ENCODE data around the gene SMIM35.
"Not testable (repeated sequence)": the region's sequence is repeated elsewhere in the genome, so short reads cannot be mapped to it uniquely, and the experiment has no call there.

The SMIM35 gene

DNA sequence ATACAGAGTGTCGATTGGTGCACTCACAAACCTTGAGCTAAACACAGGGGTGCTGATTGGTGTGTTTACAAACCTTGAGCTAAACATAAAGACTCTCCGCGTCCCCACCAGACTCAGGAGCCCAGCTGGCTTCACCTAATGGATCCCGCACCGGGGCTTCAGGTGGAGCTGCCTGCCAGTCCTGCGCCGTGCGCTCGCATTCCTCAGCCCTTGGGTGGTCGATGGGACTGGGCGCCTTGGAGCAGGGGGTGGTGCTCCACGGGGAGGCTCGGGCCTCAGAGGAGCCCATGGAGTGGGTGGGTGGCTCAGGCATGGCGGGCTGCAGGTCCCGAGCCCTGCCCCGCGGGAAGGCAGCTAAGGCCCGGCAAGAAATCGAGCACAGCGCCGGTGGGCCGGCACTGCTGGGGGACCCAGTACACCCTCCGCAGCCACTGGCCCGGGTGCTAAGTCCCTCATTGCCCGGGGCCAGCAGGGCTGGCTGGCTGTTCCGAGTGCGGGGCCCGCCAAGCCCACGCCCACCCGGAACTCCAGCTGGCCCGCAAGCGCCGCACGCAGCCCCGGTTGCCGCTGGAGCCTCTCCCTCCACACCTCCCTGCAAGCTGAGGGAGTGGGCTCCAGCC lies 108.4 kb downstream of the SMIM35 start:
- DNase-seq, result not testable (repeated sequence)

GRCh38 chr11:117977612-117978264 lies 109.0 kb downstream of the SMIM35 start:
- DNase-seq, result not testable (repeated sequence)

GRCh38 chr11:117977029-117977428 lies 109.7 kb downstream of the SMIM35 start:
- DNase-seq, result no peak

DNA sequence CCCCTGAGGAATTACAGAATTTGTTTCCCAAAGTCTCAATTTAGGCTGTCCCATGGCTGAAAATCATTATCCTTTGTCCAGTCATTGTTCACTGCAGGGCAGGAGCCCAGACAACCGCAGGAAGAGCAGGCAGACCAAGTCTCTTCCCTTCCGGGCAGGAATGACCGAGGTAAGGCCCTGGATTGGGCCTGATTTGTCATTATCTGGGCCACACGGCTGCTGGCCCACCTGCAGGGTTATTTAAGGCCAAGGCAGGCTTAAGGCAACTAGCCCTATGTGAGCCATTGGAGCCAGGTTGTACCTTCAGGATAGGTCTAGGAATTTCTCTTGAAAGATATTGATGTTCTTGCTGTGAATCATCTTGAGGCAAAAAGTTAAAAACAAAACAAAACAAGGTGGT lies 110.3 kb downstream of the SMIM35 start:
- no peak for DNase-seq

GRCh38 chr11:117973503-117973860 lies 113.3 kb downstream of the SMIM35 start:
- DNase-seq, result no peak

- no peak for DNase-seq
Measured at GRCh38 chr11:117972629-117973502, 113.9 kb downstream of the SMIM35 start.

GRCh38 chr11:117972044-117972443 lies 114.7 kb downstream of the SMIM35 start:
- no peak for DNase-seq

DNA sequence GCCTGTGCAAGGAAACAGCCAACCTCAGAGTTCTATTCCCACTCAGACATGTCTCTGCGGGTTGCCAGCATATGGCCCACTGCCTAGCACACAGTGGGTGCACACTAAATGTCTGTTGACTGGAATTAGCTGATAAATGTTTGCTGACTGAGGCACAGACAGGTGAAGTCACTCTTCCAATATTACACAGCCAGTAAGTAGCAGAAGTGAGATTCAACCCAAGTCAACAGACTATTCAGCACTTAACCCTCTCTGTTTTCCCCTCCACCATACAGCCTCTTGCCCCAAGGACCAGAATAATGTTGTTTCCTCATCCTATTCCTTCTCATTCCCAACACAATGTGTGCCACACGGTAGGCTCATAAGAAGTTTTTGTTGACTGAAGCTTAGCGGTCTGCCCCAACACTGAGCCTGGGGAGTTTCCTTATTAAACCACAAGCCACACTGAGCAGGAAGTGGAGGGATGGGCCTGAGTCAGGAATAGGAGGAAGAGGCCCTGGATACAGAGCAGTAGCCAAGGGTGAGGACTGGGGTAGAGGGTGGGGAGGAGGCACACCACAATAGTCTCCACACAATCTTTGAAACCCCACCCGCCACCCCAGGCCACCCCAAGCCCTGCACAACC lies 116.3 kb downstream of the SMIM35 start:
- peak; percentile 51 for DNase-seq

DNA sequence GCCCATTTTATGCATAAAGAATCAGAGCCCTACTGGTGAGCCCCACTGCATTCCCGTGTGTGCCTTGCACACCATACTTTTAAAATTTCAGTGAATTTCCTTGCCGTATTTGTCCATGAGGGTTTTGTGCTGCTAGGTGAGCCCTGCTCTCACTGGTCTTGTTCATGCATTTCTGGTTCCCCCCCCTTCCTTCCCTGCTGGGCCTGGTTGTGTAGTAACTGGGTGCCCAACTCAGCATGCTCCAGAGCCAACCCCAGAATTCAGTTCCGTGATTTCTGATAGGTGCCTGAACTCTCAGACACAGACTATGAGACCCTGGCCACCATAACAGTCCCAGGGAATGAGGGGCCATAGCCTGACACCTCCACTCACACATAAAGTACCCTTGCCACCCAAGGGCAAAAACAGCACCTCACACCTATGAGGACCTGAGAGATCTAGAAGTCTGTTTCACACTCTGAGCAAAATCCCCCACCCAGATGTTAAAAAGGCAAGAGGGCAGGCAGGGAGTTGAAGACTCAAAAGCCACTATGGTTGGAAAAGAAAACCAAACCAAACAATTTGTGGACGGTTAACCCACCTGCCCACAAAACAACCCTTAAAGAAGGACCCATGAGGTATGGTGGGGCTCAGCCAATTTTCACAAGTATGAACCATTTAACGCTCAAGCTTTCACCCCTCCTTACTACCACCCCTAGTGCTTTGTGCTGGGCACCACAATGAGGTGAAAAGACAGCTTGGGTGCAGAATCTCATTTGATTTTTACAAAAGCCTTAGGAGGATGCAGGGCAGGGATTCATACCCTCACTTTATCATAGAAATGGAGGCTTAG lies 117.4 kb downstream of the SMIM35 start:
- no peak for DNase-seq

DNA sequence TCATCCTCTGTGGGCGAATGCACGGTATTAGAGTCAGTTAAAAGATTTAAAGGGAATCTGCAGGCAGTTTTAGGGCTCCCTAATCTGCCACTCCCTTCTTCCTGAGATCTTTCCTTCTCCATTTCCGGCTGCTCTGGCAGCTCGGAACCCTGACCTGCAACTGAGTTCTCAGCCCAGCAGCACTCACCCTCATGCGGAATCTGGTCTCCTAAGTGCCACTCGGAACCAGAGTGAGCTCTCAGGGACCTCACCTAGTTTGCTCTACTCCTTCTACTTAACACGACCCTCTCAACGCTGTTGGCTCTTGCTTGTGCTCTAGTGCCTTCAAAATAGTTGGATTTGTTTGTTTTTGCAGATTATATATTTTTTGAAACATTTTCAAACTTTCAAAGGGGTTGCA lies 119.9 kb downstream of the SMIM35 start:
- DNase-seq, result no peak

DNA sequence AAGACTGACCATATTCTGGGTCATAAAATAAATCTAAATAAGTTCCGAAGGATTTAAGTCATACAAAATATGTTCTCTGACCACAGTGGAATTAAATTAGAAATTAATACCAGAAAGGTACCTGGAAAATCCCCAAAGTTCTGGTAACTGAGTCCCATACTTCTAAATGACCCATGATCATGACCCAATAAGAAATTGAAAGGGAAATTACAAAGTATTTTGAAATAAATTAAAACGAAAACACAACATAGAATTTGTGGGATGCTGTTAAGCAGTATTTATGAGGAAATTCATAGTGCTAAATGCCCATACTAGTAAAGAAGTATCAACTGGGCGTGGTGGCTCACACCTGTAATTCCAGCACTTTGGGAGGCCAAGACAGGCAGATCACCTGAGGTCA lies 123.9 kb downstream of the SMIM35 start:
- DNase-seq, result no peak

GRCh38 chr11:117961896-117962295 lies 124.9 kb downstream of the SMIM35 start:
- no peak for DNase-seq

DNA sequence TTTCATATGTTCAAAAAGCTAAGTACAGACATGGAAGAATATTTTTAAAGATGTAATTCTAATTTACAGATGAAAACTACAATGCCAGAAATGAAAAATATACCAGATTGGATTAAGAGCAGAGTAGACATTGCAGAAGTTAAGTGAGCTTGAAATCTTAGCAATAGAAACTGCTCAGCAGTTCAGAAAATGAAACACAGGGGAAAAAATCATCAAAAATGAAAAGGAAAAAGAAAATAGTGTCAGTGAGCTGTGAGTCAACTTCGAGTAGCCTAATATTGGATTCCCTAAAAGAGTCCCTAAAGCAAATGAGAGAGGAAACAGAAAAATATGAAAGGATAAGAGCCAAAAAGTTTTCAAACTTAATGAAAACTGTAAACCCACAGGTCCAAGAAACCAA lies 126.4 kb downstream of the SMIM35 start:
- DNase-seq, result no peak

GRCh38 chr11:117959438-117960149 lies 127.2 kb downstream of the SMIM35 start:
- no peak for DNase-seq

DNA sequence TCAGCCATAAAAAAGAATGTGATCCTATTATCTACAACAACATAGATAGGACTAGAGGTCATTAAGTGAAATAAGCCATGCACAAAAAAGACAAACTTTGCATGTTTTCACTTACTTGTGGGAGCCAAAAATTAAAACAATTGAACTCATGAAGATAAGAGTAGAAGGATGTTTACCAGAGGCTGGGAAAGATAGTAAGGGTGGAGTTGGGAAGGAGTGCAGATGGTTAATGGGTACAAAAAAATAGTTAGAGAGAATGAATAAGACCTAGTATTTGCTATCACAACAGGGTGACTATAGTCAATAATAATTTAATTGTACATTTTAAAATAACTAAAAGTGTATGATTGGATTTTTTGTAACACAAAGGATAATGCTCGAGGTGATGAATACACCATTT lies 127.8 kb downstream of the SMIM35 start:
- no peak for DNase-seq
